H1 (cell line): ENCODE measurements around the gene HTR2C. TPM values are rescaled to one million over a fixed set of nuclear protein-coding genes. Genes with fewer than 3 reads are reported as not detected.

ENCODE experiments used
- CTCF ChIA-PET: fragments of 300-600 bp; sonication (Branson Sonifier 250); formaldehyde crosslinking; loops from one replicate; lab custom pipeline; 2021; ENCODE audit not compliant: partially characterized antibody; lab: Charles Lee
- POLR2A ChIA-PET: fragments of 300-600 bp; sonication (Branson Sonifier 250); formaldehyde crosslinking; loops from one replicate; lab custom pipeline; 2021; ENCODE audit warnings: inconsistent platforms; ENCODE audit not compliant: partially characterized antibody; lab: Charles Lee
- DNase-seq, 2 experiments: peaks; one replicate each; pipeline versions ENCODE4 v3.0.0 to v3.0.0-alpha.2; 2010 to 2022; ENCODE audit warnings: low spot score in 2 of 2, low read depth in 1 of 2, mixed read lengths in 1 of 2
- FAIRE-seq: peaks from 2 replicates; lab custom pipeline; 2011; peaks lifted over from hg19 to GRCh38; lab: Jason Lieb, UNC
- H2AFZ ChIP-seq: 2 replicates; pipeline ENCODE4 v1.8.1; 2012; ENCODE audit warnings: low read length, inconsistent platforms
- H2AK5ac ChIP-seq: 2 replicates; pipeline ENCODE4 v1.6.1; 2013; ENCODE audit warnings: low read depth, low read length
- H2BK120ac ChIP-seq: replicated peaks from 2 replicates; pipeline ENCODE3; 2013; ENCODE audit warnings: low read depth, low read length, inconsistent platforms
- H2BK12ac ChIP-seq: 2 replicates; pipeline ENCODE4 v1.6.1; 2013; ENCODE audit warnings: low read depth, low read length
- H2BK15ac ChIP-seq: 2 replicates; pipeline ENCODE4 v1.6.1; 2013; ENCODE audit warnings: low read length
- H2BK20ac ChIP-seq: 2 replicates; pipeline ENCODE4 v1.6.1; 2013; ENCODE audit warnings: low read length
- H2BK5ac ChIP-seq: 2 replicates; pipeline ENCODE4 v1.6.1; 2013; ENCODE audit warnings: low read depth, low read length
- H3K14ac ChIP-seq: 2 replicates; pipeline ENCODE4 v1.6.1; 2013; ENCODE audit warnings: inconsistent platforms; ENCODE audit not compliant: insufficient read length
- H3K18ac ChIP-seq: 2 replicates; pipeline ENCODE4 v1.6.1; 2013; ENCODE audit warnings: low read length; ENCODE audit errors: extremely low read depth
- H3K23ac ChIP-seq: 2 replicates; pipeline ENCODE4 v1.6.1; 2013; ENCODE audit warnings: inconsistent platforms; ENCODE audit not compliant: insufficient read length
- H3K23me2 ChIP-seq: 2 replicates; pipeline ENCODE4 v1.6.1; 2013; ENCODE audit warnings: low read depth, low read length
- H3K27ac ChIP-seq: 2 replicates; pipeline ENCODE4 v1.6.1; 2011; ENCODE audit warnings: low read depth, low read length, inconsistent platforms
- H3K27me3 ChIP-seq, 4 experiments: replicated peaks in 1 of 4; 1 replicate in 1 of 4; 2 replicates in 3 of 4; pipeline versions ENCODE4 v1.6.1 to v1.8.1; 2011 to 2013; ENCODE audit warnings: low read length in 3 of 4, mild to moderate bottlenecking in 3 of 4, inconsistent platforms in 2 of 4, mixed read lengths in 2 of 4, moderate library complexity in 1 of 4; ENCODE audit not compliant: control insufficient read depth in 3 of 4, insufficient read depth in 3 of 4; ENCODE audit errors: extremely low read depth in 1 of 4
- H3K36me3 ChIP-seq, 4 experiments: 2 replicates each; pipeline versions ENCODE4 v1.6.1 to v1.8.1; 2011 to 2013; ENCODE audit warnings: mild to moderate bottlenecking in 4 of 4, low read length in 3 of 4, moderate library complexity in 2 of 4, control low read depth in 1 of 4, inconsistent platforms in 1 of 4; ENCODE audit not compliant: insufficient read depth in 4 of 4, control insufficient read depth in 2 of 4
- H3K4ac ChIP-seq: replicated peaks from 2 replicates; pipeline ENCODE3; 2013; ENCODE audit warnings: low read length, low read depth, mixed read lengths, inconsistent platforms; ENCODE audit not compliant: insufficient read length
- H3K4me1 ChIP-seq, 4 experiments: replicated peaks in 1 of 4; 1 replicate in 1 of 4; 2 replicates in 3 of 4; pipeline versions ENCODE4 v1.6.1 to v1.8.1; 2011 to 2013; ENCODE audit warnings: low read length in 3 of 4, inconsistent platforms in 2 of 4, mixed read lengths in 1 of 4; ENCODE audit not compliant: insufficient read depth in 4 of 4, control insufficient read depth in 3 of 4
- H3K4me2 ChIP-seq, 2 experiments: 2 replicates each; pipeline versions ENCODE4 v1.6.1 to v1.8.1; 2011 to 2013; ENCODE audit warnings: low read depth in 2 of 2, low read length in 2 of 2, control low read depth in 1 of 2, inconsistent platforms in 1 of 2, mild to moderate bottlenecking in 1 of 2; ENCODE audit not compliant: insufficient read depth in 1 of 2
- H3K4me3 ChIP-seq, 4 experiments: fragments of 200-600, 300-600 bp in 1 of 4; sonication (generic), shearing (Covaris generic), sonication (Bioruptor Twin) in 1 of 4; 2 replicates each; pipeline versions ENCODE4 v1.5.1 to v1.8.1; 2011 to 2016; ENCODE audit warnings: low read length in 4 of 4, low read depth in 3 of 4, control low read depth in 2 of 4, inconsistent platforms in 2 of 4, mild to moderate bottlenecking in 2 of 4, mixed read lengths in 1 of 4, moderate library complexity in 1 of 4; ENCODE audit not compliant: insufficient read depth in 2 of 4; ENCODE audit errors: extremely low read depth in 1 of 4
- H3K56ac ChIP-seq: replicated peaks from 2 replicates; pipeline ENCODE3; 2013; ENCODE audit warnings: low read depth, mild to moderate bottlenecking, mixed read lengths, low read length, inconsistent platforms; ENCODE audit not compliant: insufficient read length
- H3K79me1 ChIP-seq: 2 replicates; pipeline ENCODE4 v1.6.1; 2013; ENCODE audit warnings: low read depth, low read length, control low read depth
- H3K79me2 ChIP-seq, 2 experiments: 2 replicates each; pipeline versions ENCODE4 v1.6.1 to v1.8.1; 2012 to 2013; ENCODE audit warnings: low read length in 2 of 2, mild to moderate bottlenecking in 2 of 2, inconsistent platforms in 1 of 2; ENCODE audit not compliant: insufficient read depth in 2 of 2, control insufficient read depth in 1 of 2
- H3K9ac ChIP-seq, 4 experiments: replicated peaks in 1 of 4; 1 replicate in 1 of 4; 2 replicates in 3 of 4; pipeline versions ENCODE4 v1.6.1 to v1.8.1; 2011 to 2013; ENCODE audit warnings: low read depth in 3 of 4, low read length in 3 of 4, control low read depth in 2 of 4, mild to moderate bottlenecking in 2 of 4, moderate library complexity in 2 of 4, inconsistent platforms in 1 of 4; ENCODE audit errors: extremely low read depth in 1 of 4
- H3K9me3 ChIP-seq, 2 experiments: 2 replicates each; pipeline versions ENCODE4 v1.6.1 to v1.8.1; 2012 to 2013; ENCODE audit warnings: mild to moderate bottlenecking in 2 of 2, moderate library complexity in 2 of 2, control low read depth in 1 of 2, inconsistent platforms in 1 of 2, low read depth in 1 of 2, low read length in 1 of 2, mixed read lengths in 1 of 2; ENCODE audit not compliant: insufficient read depth in 2 of 2
- H4K20me1 ChIP-seq, 2 experiments: replicated peaks in 1 of 2; 2 replicates each; pipeline versions ENCODE3 to v1.8.1; 2011 to 2013; ENCODE audit warnings: inconsistent platforms in 2 of 2, low read length in 2 of 2, mild to moderate bottlenecking in 1 of 2; ENCODE audit not compliant: insufficient read depth in 2 of 2, control insufficient read depth in 1 of 2
- H4K5ac ChIP-seq: 2 replicates; pipeline ENCODE4 v1.6.1; 2013; ENCODE audit warnings: low read length, low read depth, mixed read lengths, inconsistent platforms; ENCODE audit not compliant: insufficient read length
- H4K8ac ChIP-seq: 2 replicates; pipeline ENCODE4 v1.8.0; 2013; ENCODE audit warnings: mild to moderate bottlenecking, moderate library complexity, low read length, inconsistent platforms; ENCODE audit not compliant: insufficient read depth; ENCODE audit errors: extremely low read depth
- H4K91ac ChIP-seq: replicated peaks from 2 replicates; pipeline ENCODE3; 2013; ENCODE audit warnings: low read length, mixed read lengths, inconsistent platforms; ENCODE audit not compliant: insufficient read length
- ASH2L ChIP-seq: fragments of 200-600, 300-600 bp; sonication (generic); IDR thresholded peaks from one replicate; pipeline ENCODE4 v1.7.1; 2017; ENCODE audit warnings: low read length
- CBX8 ChIP-seq: fragments of 300-800, 300-1000 bp; sonication (generic); IDR thresholded peaks from 2 replicates; pipeline ENCODE4 v1.7.1; 2016; ENCODE audit warnings: low read depth, low read length, borderline replicate concordance
- CEBPB ChIP-seq: IDR thresholded peaks from 2 replicates; pipeline ENCODE4 v1.6.1; 2012; ENCODE audit warnings: low read depth, low read length
- E2F6 ChIP-seq: IDR thresholded peaks from 2 replicates; pipeline ENCODE4 v1.6.1; 2012; ENCODE audit warnings: inconsistent platforms
- POU5F1 ChIP-seq: IDR thresholded peaks from 2 replicates; pipeline ENCODE4 v1.6.1; 2011; ENCODE audit warnings: low read depth, mild to moderate bottlenecking, low read length, moderate library complexity
- RFX5 ChIP-seq: IDR thresholded peaks from 2 replicates; pipeline ENCODE4 v1.6.1; 2011; ENCODE audit warnings: low read depth, low read length, improper control_type of control experiment, borderline replicate concordance
- SIX5 ChIP-seq: IDR thresholded peaks from 2 replicates; pipeline ENCODE4 v1.6.1; 2011; ENCODE audit warnings: mild to moderate bottlenecking, low read depth, low read length
- SP4 ChIP-seq: IDR thresholded peaks from 2 replicates; pipeline ENCODE4 v1.6.1; 2012; ENCODE audit warnings: low read length, inconsistent platforms
- TBP ChIP-seq: IDR thresholded peaks from 2 replicates; pipeline ENCODE4 v1.6.1; 2011; ENCODE audit warnings: low read depth, low read length, improper control_type of control experiment
- WGBS, 2 experiments: shearing (Covaris generic) in 1 of 2; methylation state at CpG; one replicate each; pipeline versions ENCODE4 v1.1.6 to v1.1.7; 2013 to 2015; ENCODE audit warnings: low lambda C conversion rate in 2 of 2, mixed read lengths in 2 of 2, inconsistent platforms in 1 of 2, low coverage in 1 of 2, missing lambda C conversion rate in 1 of 2; ENCODE audit not compliant: insufficient replicate concordance in 2 of 2, insufficient coverage in 1 of 2, insufficient read length in 1 of 2; ENCODE audit errors: extremely low coverage in 1 of 2, missing lambda C conversion rate in 1 of 2; 5-methylcytosine and 5-hydroxymethylcytosine counted together
- polyA plus RNA-seq, 7 experiments: library from polyadenylated mRNA; depleted of rRNA in 3 of 7; stranded (reverse) in 5 of 7; unstranded in 2 of 7; fragments of >200 nt in 5 of 7; fragments of 200-250 nt in 2 of 7; gene quantifications; 1 replicate in 5 of 7; 2 replicates in 1 of 7; 4 replicates in 1 of 7; pipeline versions ENCODE4 v1.2.1 to v1.2.3, GENCODE V29; 2011 to 2013; ENCODE audit warnings: missing spikeins in 2 of 7, mixed read lengths in 2 of 7
- total RNA-seq: library from RNA; stranded (reverse); fragmentation: NEBNext Ultra II Directional; extraction: Animal tissue kit (Norgen Biotek cat#: 25700); gene quantifications from 2 replicates; pipeline ENCODE4 v1.2.1, GENCODE V29; 2021

The HTR2C gene
- total and polyA plus RNA-seq, 2 of the 8 experiments (the other 6 are each of a cell fraction or from before 2014, with no cell fraction given), result 1.7 to 2.0 TPM

- H3K56ac ChIP-seq, result no peak overlapping the region
- peak overlapping the region in 3 of 4 experiments; percentile 11 to 72 (median 40); a peak in 5 of 8 replicates for H3K4me3 ChIP-seq
- H4K5ac ChIP-seq, result no peak overlapping the region
- H4K8ac ChIP-seq, result no peak overlapping the region
- H3K9ac ChIP-seq, result no peak overlapping the region
- no peak overlapping the region for H2AK5ac ChIP-seq
- H2BK15ac ChIP-seq, result no peak overlapping the region
- no peak overlapping the region for H2AFZ ChIP-seq
- no peak for FAIRE-seq
- peaks cover 0 to 7% (median 4%) of the 10 kb centered on the region in 4 experiments; a peak in 5 of 7 replicates for H3K4me1 ChIP-seq
- H3K4ac ChIP-seq, result no peak overlapping the region
- H2BK20ac ChIP-seq, result no peak overlapping the region
- no peaks in the 10 kb centered on the region for H3K9me3 ChIP-seq
- no peaks in the 10 kb centered on the region for H3K36me3 ChIP-seq
- H2BK120ac ChIP-seq, result no peak overlapping the region
- peak overlapping the region; percentile 91 to 94 for H3K4me2 ChIP-seq
- H4K91ac ChIP-seq, result no peak overlapping the region
- H3K18ac ChIP-seq, result no peak overlapping the region; the same call in 1 of the 2 replicates
- ChIA-PET CTCF (interaction anchor here (1.0 to 1.4 kb wide), 2 partner anchors 12 to 369 kb away, joined by 3 read pairs; no protein-coding TSS in a partner anchor), POLR2A (interaction anchor here (0.6 to 1.3 kb wide), 3 partner anchors 14 to 544 kb away, joined by 3 to 5 read pairs (median 3); no protein-coding TSS in a partner anchor)
- H4K20me1 ChIP-seq, result peaks cover 0 to 2% of the 10 kb centered on the region in 2 experiments
- DNase-seq, result peak in 1 of 2 experiments; percentile 57
- no peak overlapping the region for H2BK5ac ChIP-seq
- 4% methylated on average over 12 of the region's 36 CpGs; no CpG with 5 or more reads in 1 of the 2 experiments for WGBS, 2 experiments
- H3K14ac ChIP-seq, result no peak overlapping the region
- no peaks in the 10 kb centered on the region for H3K79me2 ChIP-seq
- peaks cover 12 to 62% (median 53%) of the 10 kb centered on the region in 4 experiments for H3K27me3 ChIP-seq
- peaks cover 3% of the 10 kb centered on the region; the same call in 1 of the 2 replicates for H3K23me2 ChIP-seq
- H3K27ac ChIP-seq, result no peak overlapping the region
- H2BK12ac ChIP-seq, result no peak overlapping the region
- H3K23ac ChIP-seq, result no peak overlapping the region
- H3K79me1 ChIP-seq, result no peaks in the 10 kb centered on the region
- TF ChIP-seq E2F6 (peak; percentile 37; the same call in 1 of the 2 replicates), SP4 (no peak), CEBPB (no peak), ASH2L (peak; percentile 9), POU5F1 (no peak), CBX8 (no peak), SIX5 (no peak), TBP (no peak), RFX5 (no peak)
Observed at GRCh38 chrX:114582698-114583395, 1.0 kb upstream of the HTR2C start.
